NOMO-1 treated with DMSO at 0.1 percent for 48 hours (cell line): ENCODE data around the gene LHB.
"Not testable (repeated sequence)": the region's sequence is repeated elsewhere in the genome, so short reads cannot be mapped to it uniquely, and the experiment has no call there.

Experiments used
- DNase-seq: peaks from one replicate; lab custom pipeline; 2025; ENCODE audit not compliant: unreplicated experiment; lab: John Stamatoyannopoulos, UW

Gene LHB

DNA sequence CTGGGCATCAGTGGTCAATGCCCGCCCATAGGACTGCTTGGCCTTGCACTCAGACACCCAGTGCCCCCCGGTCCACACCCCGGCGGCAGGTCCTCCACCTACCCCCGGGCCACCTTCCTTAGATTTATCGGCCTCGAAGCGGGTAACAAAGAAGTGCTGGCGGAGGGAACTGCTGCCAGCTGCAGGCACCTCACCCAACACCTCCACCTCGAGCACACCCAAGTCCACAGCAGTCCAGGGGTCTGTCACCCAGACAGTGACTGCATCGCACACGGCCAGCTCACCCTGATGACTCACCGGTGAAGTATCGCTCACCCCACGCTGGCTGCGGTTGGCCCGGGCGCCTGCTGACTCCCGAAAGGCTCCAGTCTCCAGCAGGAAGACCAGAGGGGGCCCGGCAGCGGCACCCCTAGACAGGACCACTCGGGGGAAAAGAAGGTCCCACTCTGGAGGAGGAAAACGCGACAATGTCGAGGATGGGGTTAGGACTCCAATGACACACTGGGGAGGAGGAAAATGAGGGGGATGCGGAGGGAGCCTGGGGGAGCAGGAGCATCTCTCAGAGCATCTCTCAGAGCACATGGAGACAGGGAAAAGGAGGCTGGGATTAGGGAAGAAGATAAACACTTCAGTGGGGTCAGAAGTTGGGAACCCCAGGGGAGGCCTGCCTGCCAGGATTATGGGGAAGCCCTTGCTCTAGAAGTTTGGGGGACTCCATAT is 21.8 kb upstream of the LHB start:
- not testable (repeated sequence) for DNase-seq

- not testable (repeated sequence) for DNase-seq
Observed at GRCh38 chr19:49038111-49038510, 21.2 kb upstream of the LHB start.

DNA sequence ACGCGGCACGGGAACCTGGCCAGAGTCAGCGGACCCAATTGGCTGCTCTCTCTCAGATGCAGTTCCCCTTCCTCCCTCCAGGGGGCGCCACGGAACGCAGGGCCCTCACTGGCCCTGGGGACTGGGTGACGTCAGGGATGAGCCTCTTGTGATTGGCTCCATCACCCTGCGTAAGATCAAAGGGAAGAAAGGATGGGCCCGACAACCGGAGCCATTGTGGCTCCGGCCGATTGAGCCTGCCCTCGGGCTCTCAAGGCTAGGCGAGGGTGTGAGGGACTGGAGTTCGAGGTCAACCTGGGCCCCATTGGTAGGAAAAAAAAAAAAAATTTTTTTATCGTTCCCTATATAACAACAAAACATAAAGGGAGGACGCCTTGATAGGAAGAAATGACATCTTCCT is 19.9 kb upstream of the LHB start, which contains the start of gene CGB1:
Gene CGB1 (minus strand): TSS at position 81 of the 400 bp plus-strand sequence. CDS start 184 bp downstream, outside the sequence.
- peak; percentile 24 for DNase-seq

GRCh38 chr19:49031642-49032301 is 14.9 kb upstream of the LHB start, which contains the start of gene CGB2:
Gene CGB2, plus strand, starts transcription at chr19:49031890. Its CDS starts 206 bp downstream, at chr19:49032096.
- not testable (repeated sequence) for DNase-seq

DNA sequence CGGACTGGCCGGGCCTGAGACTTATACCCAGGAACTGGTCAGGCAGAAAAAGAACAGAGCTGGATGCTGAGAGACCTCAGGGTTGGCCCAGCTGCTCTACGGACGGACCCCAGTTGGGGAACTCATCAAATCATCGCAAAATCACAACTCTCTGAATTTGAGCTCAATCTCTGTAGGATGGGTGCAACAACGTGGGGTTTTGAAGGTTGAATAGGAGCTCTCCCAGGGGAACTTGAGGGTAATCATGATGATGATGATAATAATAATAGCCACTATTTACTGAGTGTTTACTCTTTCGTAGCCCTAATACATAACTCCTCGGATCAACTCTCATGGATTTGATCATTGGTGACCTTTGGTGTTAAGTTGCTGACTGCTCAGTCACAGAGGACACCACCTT is 13.4 kb upstream of the LHB start:
- not testable (repeated sequence) for DNase-seq

DNA sequence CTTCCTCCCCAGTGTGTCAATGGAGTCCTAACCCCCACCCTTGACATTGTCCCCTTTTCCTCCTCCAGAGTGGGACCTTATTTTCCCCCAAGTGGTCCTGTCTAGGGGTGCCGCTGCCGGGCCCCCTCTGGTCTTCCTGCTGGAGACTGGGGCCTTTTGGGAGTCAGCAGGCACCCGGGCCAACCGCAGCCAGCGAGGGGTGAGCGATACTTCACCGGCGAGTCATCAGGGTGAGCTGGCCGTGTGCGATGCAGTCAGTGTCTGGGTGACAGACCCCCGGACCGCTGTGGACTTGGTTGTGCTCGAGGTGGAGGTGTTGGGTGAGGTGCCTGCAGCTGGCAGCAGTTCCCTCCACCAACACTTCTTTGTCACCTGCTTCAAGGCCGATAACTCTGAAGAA is 12.9 kb upstream of the LHB start:
- DNase-seq, result not testable (repeated sequence)

- DNase-seq, result not testable (repeated sequence)
Observed at GRCh38 chr19:49028686-49029085, 11.8 kb upstream of the LHB start.

- DNase-seq, result not testable (repeated sequence)
Observed at GRCh38 chr19:49025599-49025998, 8.7 kb upstream of the LHB start.

GRCh38 chr19:49025088-49025487 is 8.2 kb upstream of the LHB start:
- not testable (repeated sequence) for DNase-seq

DNA sequence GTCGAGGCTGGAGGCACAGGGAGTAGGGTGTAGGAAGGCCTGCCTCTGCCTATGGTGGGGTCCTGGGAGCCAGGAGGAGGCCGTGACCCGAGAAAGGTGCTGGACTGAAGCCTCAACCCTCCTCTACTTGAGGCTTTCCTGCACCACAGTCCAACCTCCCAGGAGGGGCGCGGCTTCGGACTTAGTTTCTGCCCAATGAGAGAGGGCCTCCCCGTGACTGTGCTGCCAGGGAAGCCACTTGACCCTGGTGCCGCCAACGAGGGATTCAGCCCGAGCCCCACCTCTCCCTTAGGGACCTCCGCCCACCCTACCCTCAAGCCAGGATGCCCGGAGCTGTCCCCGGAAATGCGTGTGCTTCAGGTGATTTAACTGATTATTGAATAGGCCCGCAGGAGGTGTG is 7.3 kb upstream of the LHB start, which contains the start of gene CGB3:
Gene CGB3 (minus strand): TSS at position 101 of the 400 bp plus-strand sequence. CDS start 362 bp downstream, outside the sequence.
- not testable (repeated sequence) for DNase-seq

DNA sequence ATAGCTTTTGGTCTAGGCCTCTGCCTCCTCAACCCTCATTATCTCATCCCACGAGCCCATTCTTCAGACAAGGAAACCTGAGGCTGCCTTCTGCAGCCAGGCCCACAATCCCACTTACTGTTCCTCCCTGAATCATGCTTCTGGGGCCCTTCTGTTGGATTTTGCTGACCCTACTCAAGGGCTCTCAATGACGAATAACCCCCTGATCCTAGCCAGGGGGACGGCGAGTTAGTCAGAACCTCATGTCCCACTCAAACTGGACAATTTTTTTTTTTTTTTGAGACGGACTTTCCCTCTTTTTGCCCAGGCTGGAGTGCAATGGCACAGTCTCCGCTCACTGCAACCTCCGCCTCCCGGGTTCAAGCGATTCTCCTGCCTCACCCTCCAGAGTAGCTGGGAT is 5.2 kb upstream of the LHB start:
- DNase-seq, result no peak

- peak; percentile 29 for DNase-seq
Observed at GRCh38 chr19:49020931-49021895, 4.3 kb upstream of the LHB start.

- DNase-seq, result no peak
Observed at GRCh38 chr19:49020342-49020741, 3.5 kb upstream of the LHB start.

DNA sequence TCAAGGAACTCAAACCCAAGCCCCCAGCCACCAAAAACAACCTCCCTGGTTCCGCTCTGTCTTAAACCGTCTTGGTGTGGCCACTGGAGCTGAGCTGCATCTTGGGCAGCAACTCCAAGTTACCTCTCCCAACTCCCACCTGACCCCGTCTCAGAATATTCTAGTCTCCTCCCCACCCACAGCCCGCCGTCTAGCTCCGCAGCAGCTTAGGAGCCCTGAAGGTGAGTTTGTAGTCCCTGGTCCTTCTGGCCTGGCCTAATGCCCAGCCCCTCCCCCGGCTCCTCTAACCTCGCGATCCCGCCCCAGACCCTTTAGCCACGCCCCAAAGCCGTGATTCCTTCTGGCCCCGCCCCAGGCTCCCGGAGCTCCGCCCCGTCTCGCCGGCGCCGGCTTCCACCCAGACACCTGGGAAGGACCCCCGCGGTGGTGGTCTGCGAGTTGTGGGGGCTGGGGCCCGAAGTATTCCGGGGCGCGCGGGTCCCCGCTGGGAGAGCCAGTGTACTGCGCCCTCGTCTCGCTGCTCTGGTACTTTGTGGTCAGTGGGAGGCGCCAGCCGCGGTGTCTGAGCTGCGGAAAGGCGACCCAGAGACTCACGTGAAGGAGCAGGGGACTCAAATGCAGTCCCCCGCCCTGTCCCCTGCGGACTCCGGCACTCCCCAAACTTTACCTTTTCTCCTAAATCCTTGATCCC is 2.5 kb upstream of the LHB start:
- peak; percentile 13 for DNase-seq

DNA sequence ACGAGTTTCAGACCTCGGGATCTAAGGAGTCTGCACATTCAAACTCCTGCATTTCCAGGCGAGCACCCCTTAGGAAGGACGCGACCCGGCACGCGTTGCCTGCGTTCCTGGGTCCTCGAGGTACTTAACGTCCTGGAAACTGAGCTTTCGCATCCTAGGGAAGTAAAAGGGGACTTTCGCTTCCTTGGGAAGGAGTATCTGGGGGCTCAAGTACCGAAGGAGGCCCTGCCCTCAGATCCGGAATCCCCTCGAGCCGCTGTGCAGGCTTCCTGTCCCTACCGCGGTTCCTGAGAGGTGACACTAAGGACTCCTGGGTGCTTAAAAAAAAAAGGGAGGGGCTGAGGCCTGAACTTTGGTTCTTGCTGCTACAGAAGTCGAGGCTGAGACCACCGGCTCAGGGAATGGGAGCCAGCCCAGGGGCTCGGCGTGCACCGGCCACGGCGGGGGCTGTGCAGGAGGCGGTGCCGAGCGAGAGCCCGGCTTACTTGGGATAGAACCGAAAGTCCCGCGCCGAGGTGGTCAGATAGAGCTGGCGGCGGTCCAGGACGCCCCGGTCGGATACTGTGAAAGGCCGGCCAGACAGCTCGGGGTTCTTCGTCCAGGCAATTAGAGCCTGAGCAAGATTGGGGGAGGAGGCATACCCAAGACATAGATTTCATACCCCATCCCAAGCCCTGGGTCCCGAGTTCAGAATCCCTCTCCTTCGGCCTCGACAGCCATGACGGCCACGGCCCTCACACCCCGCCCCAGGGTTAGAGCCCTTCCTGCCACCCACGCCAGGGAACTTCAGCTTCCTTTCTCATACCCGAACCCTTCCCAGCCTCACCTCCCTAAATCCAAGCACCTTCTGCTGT is 1.7 kb upstream of the LHB start:
- DNase-seq, result not testable (repeated sequence)

DNA sequence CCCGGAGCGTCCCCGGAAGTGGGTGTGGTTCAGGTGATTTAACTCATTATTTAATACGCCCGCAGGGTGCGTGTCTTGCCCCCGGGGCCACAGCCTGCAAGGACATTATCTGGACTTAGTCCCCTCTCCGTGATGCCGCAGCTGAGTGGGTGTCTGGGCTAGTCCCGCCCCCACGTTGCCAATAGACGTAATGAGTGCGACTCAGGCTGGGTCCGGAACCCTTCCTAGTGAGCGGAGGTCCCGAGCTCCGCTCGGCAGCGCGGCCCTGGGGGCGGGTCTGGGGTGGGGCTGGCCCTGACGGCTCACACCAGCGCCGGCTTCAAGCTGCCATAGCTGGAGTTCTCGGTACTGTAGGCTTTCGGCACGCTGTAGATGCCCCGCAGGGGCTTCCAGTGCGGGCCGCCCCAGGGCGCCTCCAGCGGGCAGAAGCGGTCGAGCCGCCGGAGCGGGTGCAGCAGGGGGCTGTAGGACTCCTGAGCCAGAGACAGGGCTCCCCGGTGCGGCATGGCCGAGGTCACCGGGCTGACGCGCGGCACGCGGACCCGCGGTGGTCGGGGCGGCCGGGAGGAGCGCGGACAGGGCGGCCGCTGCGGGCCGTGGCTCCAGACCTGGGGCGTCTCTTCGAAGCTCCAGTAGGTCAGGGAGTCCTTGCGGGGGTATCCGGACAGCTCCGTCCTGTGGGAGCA is 918 bp upstream of the LHB start:
- DNase-seq, result peak; percentile 59

DNA sequence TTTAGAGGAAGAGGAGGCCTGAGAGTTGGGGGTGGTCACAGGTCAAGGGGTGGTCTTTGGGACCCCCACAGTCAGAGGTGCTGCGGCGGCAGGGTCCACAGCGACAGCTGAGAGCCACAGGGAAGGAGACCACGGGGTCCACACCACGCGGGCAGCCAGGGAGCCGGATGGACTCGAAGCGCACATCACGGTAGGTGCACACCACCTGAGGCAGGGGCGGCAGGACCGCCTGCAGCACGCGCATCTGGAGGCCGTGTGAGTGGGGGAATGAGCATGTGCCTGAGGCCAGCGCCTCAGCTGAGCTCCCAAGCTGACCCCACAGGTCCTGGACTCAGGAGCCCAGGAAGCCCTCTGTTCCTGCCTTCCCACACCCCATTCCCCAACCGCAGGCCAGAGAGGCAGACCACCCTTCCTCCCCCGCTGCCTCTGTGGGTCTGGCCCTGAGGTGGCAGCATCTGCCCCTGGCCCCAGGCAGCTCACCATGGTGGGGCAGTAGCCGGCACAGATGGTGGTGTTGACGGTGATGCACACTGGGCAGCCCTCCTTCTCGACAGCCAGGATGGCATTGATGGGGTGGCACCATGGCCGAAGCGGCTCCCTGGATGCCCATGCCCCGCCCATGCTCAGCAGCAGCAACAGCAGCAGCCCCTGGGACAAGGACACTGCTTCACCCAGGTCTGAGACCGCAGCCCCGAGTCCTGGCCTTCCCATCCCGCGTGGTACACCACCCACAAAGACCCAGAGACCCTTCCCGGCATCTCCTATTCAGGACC is 638 bp downstream of the LHB start:
- no peak for DNase-seq

GRCh38 chr19:49014870-49015255 is 2.0 kb downstream of the LHB start:
- no peak for DNase-seq
